ENCODE measurements around the gene PCDHB3.
A peak's percentile ranks its signal among the peaks of the same experiment; 100 is the strongest.
"Not testable (repeated sequence)": the region's sequence is repeated elsewhere in the genome, so short reads cannot be mapped to it uniquely, and the experiment has no call there.

PCDHB3 gene

GRCh38 chr5:141121563-141121962 lies 21.3 kb downstream of the PCDHB3 start, which contains the start of gene PCDHB4:
Gene PCDHB4 (plus strand): TSS chr5:141121818. CDS start chr5:141121999, 181 bp downstream.
- TF ChIP-seq CTCF (IDR thresholded peaks at IDR 0.05; ENCODE audit: low read depth, low read length, missing control alignments), result no peak
- no peak within 1 kb of the TSS for H3K4me3 ChIP-seq (ENCODE audit: low read depth, low read length)
- in situ Hi-C loops (cut with HindIII; ENCODE audit: low sequenced_read_pairs), result no loop called here
- no peak for DNase-seq (ENCODE audit: low read depth)

- no peak for TF ChIP-seq CTCF (IDR thresholded peaks at IDR 0.05; ENCODE audit: low read depth, low read length, missing control alignments)
- no peak overlapping the region for H3K4me3 ChIP-seq (ENCODE audit: low read depth, low read length)
- no peak for DNase-seq (ENCODE audit: low read depth)
- in situ Hi-C loops (cut with HindIII; ENCODE audit: low sequenced_read_pairs), result no loop called here
These were observed 21.7 kb downstream of the PCDHB3 start for GRCh38 chr5:141121985-141122384.

GRCh38 chr5:141123396-141124135 lies 23.3 kb downstream of the PCDHB3 start:
- in situ Hi-C loops (cut with HindIII; ENCODE audit: low sequenced_read_pairs); DNase-seq (ENCODE audit: low read depth); H3K4me3 ChIP-seq (ENCODE audit: low read depth, low read length): not testable (repeated sequence)

GRCh38 chr5:141127305-141127704 lies 27.0 kb downstream of the PCDHB3 start:
- TF ChIP-seq CTCF (IDR thresholded peaks at IDR 0.05; ENCODE audit: low read depth, low read length, missing control alignments), result no peak
- H3K4me3 ChIP-seq (ENCODE audit: low read depth, low read length), result no peak overlapping the region
- no peak for DNase-seq (ENCODE audit: low read depth)
- in situ Hi-C loops (cut with HindIII; ENCODE audit: low sequenced_read_pairs), result no loop called here

GRCh38 chr5:141135030-141135717 lies 34.9 kb downstream of the PCDHB3 start, which contains the start of gene PCDHB5:
Gene PCDHB5 (plus strand): TSS chr5:141135206. CDS start chr5:141135435, 229 bp downstream.
- TF ChIP-seq CTCF (IDR thresholded peaks at IDR 0.05; ENCODE audit: low read depth, low read length, missing control alignments), result peak; percentile 26
- in situ Hi-C loops (cut with HindIII; ENCODE audit: low sequenced_read_pairs), result no loop called here
- H3K4me3 ChIP-seq (ENCODE audit: low read depth, low read length), result peak within 1 kb of the TSS; percentile 32
- no peak for DNase-seq (ENCODE audit: low read depth)

- peak overlapping the region; percentile 32 for H3K4me3 ChIP-seq (ENCODE audit: low read depth, low read length)
- in situ Hi-C loops (cut with HindIII; ENCODE audit: low sequenced_read_pairs), result no loop called here
- no peak for DNase-seq (ENCODE audit: low read depth)
- no peak for TF ChIP-seq CTCF (IDR thresholded peaks at IDR 0.05; ENCODE audit: low read depth, low read length, missing control alignments)
These were observed 35.5 kb downstream of the PCDHB3 start for GRCh38 chr5:141135718-141136266.

- DNase-seq (ENCODE audit: low read depth); H3K4me3 ChIP-seq (ENCODE audit: low read depth, low read length); in situ Hi-C loops (cut with HindIII; ENCODE audit: low sequenced_read_pairs): not testable (repeated sequence)
These were observed 37.1 kb downstream of the PCDHB3 start for GRCh38 chr5:141137346-141137745.
